H9 (cell line): ENCODE results near the gene INSYN2B. TPM values are rescaled to one million over a fixed set of nuclear protein-coding genes. Genes with fewer than 3 reads are reported as not detected.
A peak's percentile ranks its signal among the peaks of the same experiment; 100 is the strongest.

ENCODE experiments used
- DNase-seq: peaks from one replicate; pipeline ENCODE4 v3.0.0-alpha.2; 2017
- H2AFZ ChIP-seq: one replicate; pipeline ENCODE4 v1.6.1; 2013; ENCODE audit warnings: mild to moderate bottlenecking, low read length, control low read depth, moderate library complexity
- H2AK5ac ChIP-seq: 2 replicates; pipeline ENCODE4 v1.6.1; 2013; ENCODE audit warnings: low read length, control low read depth, mixed read lengths; ENCODE audit not compliant: insufficient read length
- H2BK120ac ChIP-seq: one replicate; pipeline ENCODE4 v1.6.1; 2013; ENCODE audit warnings: low read depth, mild to moderate bottlenecking, low read length, control low read depth, inconsistent platforms; ENCODE audit not compliant: poor library complexity, severe bottlenecking
- H2BK12ac ChIP-seq: 2 replicates; pipeline ENCODE4 v1.6.1; 2013; ENCODE audit warnings: low read length, control low read depth, mixed read lengths, low read depth; ENCODE audit not compliant: insufficient read length
- H2BK15ac ChIP-seq: 2 replicates; pipeline ENCODE4 v1.6.1; 2013; ENCODE audit warnings: low read depth, low read length, control low read depth
- H2BK20ac ChIP-seq: one replicate; pipeline ENCODE4 v1.6.1; 2013; ENCODE audit warnings: low read depth, mild to moderate bottlenecking, low read length, control low read depth, inconsistent platforms; ENCODE audit not compliant: poor library complexity, severe bottlenecking
- H2BK5ac ChIP-seq: 2 replicates; pipeline ENCODE4 v1.6.1; 2013; ENCODE audit warnings: low read length, control low read depth, mixed read lengths; ENCODE audit not compliant: insufficient read length
- H3K14ac ChIP-seq: 2 replicates; pipeline ENCODE4 v1.6.1; 2013; ENCODE audit warnings: low read length, control low read depth; ENCODE audit not compliant: insufficient read depth
- H3K18ac ChIP-seq: 2 replicates; pipeline ENCODE4 v1.6.1; 2013; ENCODE audit warnings: low read depth, mild to moderate bottlenecking, mixed read lengths, low read length, control low read depth; ENCODE audit not compliant: insufficient read length
- H3K23ac ChIP-seq: 2 replicates; pipeline ENCODE4 v1.6.1; 2013; ENCODE audit warnings: low read length, control low read depth, mixed read lengths, low read depth; ENCODE audit not compliant: insufficient read length
- H3K23me2 ChIP-seq: 2 replicates; pipeline ENCODE4 v1.6.1; 2013; ENCODE audit warnings: low read depth, mild to moderate bottlenecking, mixed read lengths, low read length, control low read depth; ENCODE audit not compliant: insufficient read length, poor library complexity, severe bottlenecking
- H3K27ac ChIP-seq: 2 replicates; pipeline ENCODE4 v1.5.1; 2013; ENCODE audit warnings: low read length, control low read depth, mixed read lengths, low read depth; ENCODE audit not compliant: insufficient read length
- H3K27me3 ChIP-seq: 2 replicates; pipeline ENCODE4 v1.6.1; 2013; ENCODE audit warnings: low read length, control low read depth, inconsistent platforms; ENCODE audit not compliant: insufficient read depth
- H3K4ac ChIP-seq: 2 replicates; pipeline ENCODE4 v1.6.1; 2013; ENCODE audit warnings: low read depth, mild to moderate bottlenecking, control low read depth, inconsistent platforms, low read length, moderate library complexity
- H3K4me1 ChIP-seq: 2 replicates; pipeline ENCODE4 v1.6.1; 2013; ENCODE audit warnings: low read length, control low read depth, inconsistent platforms; ENCODE audit not compliant: insufficient read depth
- H3K4me2 ChIP-seq: 2 replicates; pipeline ENCODE4 v1.6.1; 2013; ENCODE audit warnings: low read length, control low read depth, mixed read lengths; ENCODE audit not compliant: insufficient read length, insufficient read depth
- H3K56ac ChIP-seq: 2 replicates; pipeline ENCODE4 v1.6.1; 2013; ENCODE audit warnings: low read depth, mild to moderate bottlenecking, mixed read lengths, low read length, control low read depth; ENCODE audit not compliant: insufficient read length
- H3K79me1 ChIP-seq: 2 replicates; pipeline ENCODE4 v1.6.1; 2013; ENCODE audit warnings: low read depth, mild to moderate bottlenecking, moderate library complexity, low read length, control low read depth, inconsistent platforms; ENCODE audit not compliant: insufficient read depth, poor library complexity, severe bottlenecking
- H3K79me2 ChIP-seq: 2 replicates; pipeline ENCODE4 v1.6.1; 2013; ENCODE audit warnings: low read length, control low read depth, inconsistent platforms; ENCODE audit not compliant: insufficient read depth
- H3K9ac ChIP-seq: 2 replicates; pipeline ENCODE4 v1.6.1; 2013; ENCODE audit warnings: low read length, control low read depth, mixed read lengths; ENCODE audit not compliant: insufficient read length; ENCODE audit errors: extremely low read depth
- H3K9me3 ChIP-seq: one replicate; pipeline ENCODE4 v1.6.1; 2013; ENCODE audit warnings: low read depth, low read length, inconsistent platforms; ENCODE audit not compliant: control insufficient read depth
- H3T11ph ChIP-seq: one replicate; pipeline ENCODE4 v1.6.1; 2013; ENCODE audit warnings: mild to moderate bottlenecking, low read length, control low read depth, inconsistent platforms
- H4K20me1 ChIP-seq: one replicate; pipeline ENCODE4 v1.6.1; 2013; ENCODE audit not compliant: control insufficient read depth, insufficient read length, insufficient read depth
- H4K5ac ChIP-seq: 2 replicates; pipeline ENCODE4 v1.6.1; 2013; ENCODE audit warnings: low read depth, mild to moderate bottlenecking, mixed read lengths, low read length, control low read depth; ENCODE audit not compliant: insufficient read length
- H4K8ac ChIP-seq: replicated peaks from 2 replicates; pipeline ENCODE4 v1.6.1; 2013; ENCODE audit warnings: low read length, control low read depth, mixed read lengths, low read depth; ENCODE audit not compliant: insufficient read length
- H4K91ac ChIP-seq: 2 replicates; pipeline ENCODE4 v1.6.1; 2013; ENCODE audit warnings: low read depth, mild to moderate bottlenecking, moderate library complexity, mixed read lengths, low read length, control low read depth; ENCODE audit not compliant: insufficient read length
- H3K27ac Mint-ChIP-seq, 3 experiments: 2 replicates in 2 of 3; 3 replicates in 1 of 3; pipeline ENCODE4 v1.8.0; 2020 to 2021; ENCODE audit warnings: mixed read lengths in 3 of 3, mild to moderate bottlenecking in 1 of 3, moderate library complexity in 1 of 3
- H3K27me3 Mint-ChIP-seq: 2 replicates; pipeline ENCODE4 v1.8.0; 2021; ENCODE audit warnings: low read depth, mild to moderate bottlenecking, moderate library complexity, mixed read lengths
- H3K36me3 Mint-ChIP-seq, 3 experiments: 2 replicates in 2 of 3; 3 replicates in 1 of 3; pipeline ENCODE4 v1.8.0; 2020 to 2021; ENCODE audit warnings: low read depth in 3 of 3, mixed read lengths in 3 of 3; ENCODE audit not compliant: insufficient read depth in 1 of 3
- H3K4me1 Mint-ChIP-seq, 2 experiments: 2 replicates each; pipeline ENCODE4 v1.8.0; 2020; ENCODE audit warnings: mixed read lengths in 2 of 2
- H3K4me3 Mint-ChIP-seq, 2 experiments: 2 replicates in 1 of 2; 3 replicates in 1 of 2; pipeline ENCODE4 v1.8.0; 2020 to 2021; ENCODE audit warnings: mild to moderate bottlenecking in 2 of 2, mixed read lengths in 2 of 2, moderate library complexity in 1 of 2
- H3K9me3 Mint-ChIP-seq, 2 experiments: 2 replicates in 1 of 2; 3 replicates in 1 of 2; pipeline ENCODE4 v1.8.0; 2020; ENCODE audit warnings: mild to moderate bottlenecking in 2 of 2, mixed read lengths in 2 of 2, moderate library complexity in 1 of 2
- WGBS: extraction: QIAGEN DNeasy Blood & Tissue Kit; methylation state at CpG from one replicate; pipeline ENCODE4 v1.1.7; 2013; ENCODE audit warnings: missing lambda C conversion rate, low lambda C conversion rate, mixed read lengths; ENCODE audit not compliant: insufficient read length; ENCODE audit errors: extremely low coverage; 5-methylcytosine and 5-hydroxymethylcytosine counted together
- total RNA-seq: library from RNA; stranded (reverse); gene quantifications from 2 replicates; pipeline ENCODE4 v1.2.1, GENCODE V29; 2021
- TF ChIP-seq, protein P1 (sequence below): fragments of 200-600 bp; sonication (generic); conservative IDR thresholded peaks from 3 replicates; pipeline ENCODE4 v1.8.0; 2021; ENCODE audit warnings: antibody characterized with exemption, mild to moderate bottlenecking

INSYN2B gene
- total RNA-seq, 1 experiment from 2014 or later: not detected

DNA sequence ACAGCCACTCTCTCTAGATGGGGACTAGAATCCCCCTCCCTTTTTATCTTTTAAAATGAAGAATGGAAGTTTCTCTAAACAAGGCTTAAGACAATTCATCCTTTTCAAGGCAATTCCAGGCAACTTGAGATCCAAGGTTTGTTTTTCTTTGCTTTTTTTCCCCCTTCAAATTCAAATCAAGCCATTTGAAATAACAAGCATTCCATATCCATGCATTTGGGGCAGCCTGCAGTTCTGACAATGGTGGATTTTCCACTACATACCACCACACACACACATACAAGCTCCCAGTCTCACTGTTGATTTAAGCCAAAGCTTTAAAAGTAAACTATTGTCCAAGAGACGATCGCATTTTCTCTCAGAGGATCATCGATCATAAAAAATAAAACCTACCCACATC, 424 bp downstream of the INSYN2B start:
- Mint-ChIP-seq H3K27me3 (peaks cover 36% of the 10 kb centered on the region), H3K4me3 (peak overlapping the region; percentile 55 to 64), H3K9me3 (no peaks in the 10 kb centered on the region), H3K36me3 (no peaks in the 10 kb centered on the region), H3K27ac (peak overlapping the region; percentile 65 to 82 (median 71); a peak in 3 of 7 replicates), H3K4me1 (peaks cover 52 to 54% of the 10 kb centered on the region in 2 experiments)
- peaks cover 4% of the 10 kb centered on the region for H3K23me2 ChIP-seq
- no peak overlapping the region for H3K9ac ChIP-seq
- no peak overlapping the region for H3K23ac ChIP-seq
- H2AK5ac ChIP-seq: no peak overlapping the region
- H4K5ac ChIP-seq: no peak overlapping the region
- no peak overlapping the region for H3K18ac ChIP-seq
- H2AFZ ChIP-seq: no peak overlapping the region
- H2BK120ac ChIP-seq: no peak overlapping the region
- peaks cover 11% of the 10 kb centered on the region; the same call in 1 of the 2 replicates for H3K27me3 ChIP-seq
- no peak overlapping the region for H4K8ac ChIP-seq
- DNase-seq: no peak
- no peaks in the 10 kb centered on the region for H4K20me1 ChIP-seq
- peaks cover 13% of the 10 kb centered on the region; the same call in 1 of the 2 replicates for H3K4me1 ChIP-seq
- no peak overlapping the region for H2BK20ac ChIP-seq
- no peak overlapping the region for H4K91ac ChIP-seq
- H3K27ac ChIP-seq: no peak overlapping the region
- H3K79me2 ChIP-seq: no peaks in the 10 kb centered on the region
- H3K9me3 ChIP-seq: no peaks in the 10 kb centered on the region
- H3K14ac ChIP-seq: no peak overlapping the region
- no peak overlapping the region for H3K4ac ChIP-seq
- H2BK15ac ChIP-seq: no peak overlapping the region
- no peaks in the 10 kb centered on the region for H3K79me1 ChIP-seq
- no peak overlapping the region for H3T11ph ChIP-seq
- no peak overlapping the region for H2BK5ac ChIP-seq
- peak overlapping the region; percentile 59 for H3K4me2 ChIP-seq
- no CpG with 5 or more reads among the region's 3 CpGs for WGBS
- TF ChIP-seq, protein P1, sequence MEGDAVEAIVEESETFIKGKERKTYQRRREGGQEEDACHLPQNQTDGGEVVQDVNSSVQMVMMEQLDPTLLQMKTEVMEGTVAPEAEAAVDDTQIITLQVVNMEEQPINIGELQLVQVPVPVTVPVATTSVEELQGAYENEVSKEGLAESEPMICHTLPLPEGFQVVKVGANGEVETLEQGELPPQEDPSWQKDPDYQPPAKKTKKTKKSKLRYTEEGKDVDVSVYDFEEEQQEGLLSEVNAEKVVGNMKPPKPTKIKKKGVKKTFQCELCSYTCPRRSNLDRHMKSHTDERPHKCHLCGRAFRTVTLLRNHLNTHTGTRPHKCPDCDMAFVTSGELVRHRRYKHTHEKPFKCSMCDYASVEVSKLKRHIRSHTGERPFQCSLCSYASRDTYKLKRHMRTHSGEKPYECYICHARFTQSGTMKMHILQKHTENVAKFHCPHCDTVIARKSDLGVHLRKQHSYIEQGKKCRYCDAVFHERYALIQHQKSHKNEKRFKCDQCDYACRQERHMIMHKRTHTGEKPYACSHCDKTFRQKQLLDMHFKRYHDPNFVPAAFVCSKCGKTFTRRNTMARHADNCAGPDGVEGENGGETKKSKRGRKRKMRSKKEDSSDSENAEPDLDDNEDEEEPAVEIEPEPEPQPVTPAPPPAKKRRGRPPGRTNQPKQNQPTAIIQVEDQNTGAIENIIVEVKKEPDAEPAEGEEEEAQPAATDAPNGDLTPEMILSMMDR: no peak
- no peak overlapping the region for H3K56ac ChIP-seq
- no peak overlapping the region for H2BK12ac ChIP-seq
